ENCODE measurements around the gene CCDC24.

DNA sequence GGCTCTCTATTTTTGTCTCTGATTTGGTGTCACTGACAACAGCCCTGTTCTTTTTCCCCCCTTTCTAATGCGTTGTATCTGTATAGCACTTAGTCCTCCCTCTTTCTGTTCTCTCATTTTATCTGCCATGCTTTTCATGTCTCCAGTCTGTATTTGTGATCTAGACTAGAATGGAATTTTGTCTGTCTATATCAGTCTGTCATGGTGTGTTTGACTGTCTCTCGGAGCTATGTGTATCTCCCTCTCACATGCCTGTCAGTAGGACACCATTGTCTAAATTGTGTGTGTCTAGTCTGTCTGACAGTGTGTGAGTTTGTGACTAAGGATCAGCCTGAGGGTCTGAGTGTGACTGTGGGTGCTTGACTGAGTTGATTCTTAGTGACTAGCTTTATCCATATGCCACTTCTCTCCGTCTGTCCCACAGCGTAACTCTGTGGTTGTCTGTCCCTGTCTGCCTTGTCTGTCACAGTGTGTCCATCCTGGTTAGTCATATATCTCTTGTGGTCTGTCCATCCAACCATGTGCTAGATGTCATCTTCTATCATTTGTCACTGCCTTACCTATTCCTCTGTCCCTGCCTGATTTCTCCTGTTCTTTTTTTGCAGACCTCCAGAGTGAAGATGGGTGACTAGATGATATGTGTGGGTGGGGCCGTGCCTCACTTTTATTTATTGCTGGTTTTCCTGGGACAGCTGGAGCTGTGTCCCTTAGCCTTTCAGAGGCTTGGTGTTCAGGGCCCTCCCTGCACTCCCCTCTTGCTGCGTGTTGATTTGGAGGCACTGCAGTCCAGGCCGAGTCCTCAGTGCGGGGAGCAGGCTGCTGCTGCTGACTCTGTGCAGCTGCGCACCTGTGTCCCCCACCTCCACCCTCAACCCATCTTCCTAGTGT, 13.8 kb upstream of the CCDC24 start:
- TF ChIP-seq, protein P1, sequence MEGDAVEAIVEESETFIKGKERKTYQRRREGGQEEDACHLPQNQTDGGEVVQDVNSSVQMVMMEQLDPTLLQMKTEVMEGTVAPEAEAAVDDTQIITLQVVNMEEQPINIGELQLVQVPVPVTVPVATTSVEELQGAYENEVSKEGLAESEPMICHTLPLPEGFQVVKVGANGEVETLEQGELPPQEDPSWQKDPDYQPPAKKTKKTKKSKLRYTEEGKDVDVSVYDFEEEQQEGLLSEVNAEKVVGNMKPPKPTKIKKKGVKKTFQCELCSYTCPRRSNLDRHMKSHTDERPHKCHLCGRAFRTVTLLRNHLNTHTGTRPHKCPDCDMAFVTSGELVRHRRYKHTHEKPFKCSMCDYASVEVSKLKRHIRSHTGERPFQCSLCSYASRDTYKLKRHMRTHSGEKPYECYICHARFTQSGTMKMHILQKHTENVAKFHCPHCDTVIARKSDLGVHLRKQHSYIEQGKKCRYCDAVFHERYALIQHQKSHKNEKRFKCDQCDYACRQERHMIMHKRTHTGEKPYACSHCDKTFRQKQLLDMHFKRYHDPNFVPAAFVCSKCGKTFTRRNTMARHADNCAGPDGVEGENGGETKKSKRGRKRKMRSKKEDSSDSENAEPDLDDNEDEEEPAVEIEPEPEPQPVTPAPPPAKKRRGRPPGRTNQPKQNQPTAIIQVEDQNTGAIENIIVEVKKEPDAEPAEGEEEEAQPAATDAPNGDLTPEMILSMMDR (conservative IDR thresholded peaks at IDR 0.05): no peak
- TF ChIP-seq ZFX (IDR thresholded peaks at IDR 0.05): no peak
